ENCODE data around the gene SOX11.

DNA sequence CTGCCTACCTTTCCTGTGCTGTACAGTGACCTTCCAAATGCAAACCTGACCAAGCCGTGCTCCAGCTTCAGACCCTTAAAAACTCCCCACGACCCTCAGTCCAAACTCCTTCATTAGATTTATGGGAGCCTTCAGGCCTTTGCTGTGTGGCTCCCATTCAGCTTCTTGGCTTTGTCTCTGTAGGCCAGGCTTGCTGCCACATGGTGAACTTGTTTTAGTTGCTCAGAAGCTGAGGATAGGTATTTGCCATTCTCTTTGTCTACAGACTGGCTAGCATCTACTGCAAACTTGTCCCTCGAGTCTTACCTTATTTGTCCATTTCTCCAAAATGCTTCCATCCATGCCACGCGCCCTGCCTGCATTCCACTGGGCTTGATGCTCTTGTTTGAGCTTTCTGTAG, 49.1 kb downstream of the SOX11 start:
- TF ChIP-seq POLR2AphosphoS5 (IDR thresholded peaks at IDR 0.05) (no peak), EP300 (IDR thresholded peaks at IDR 0.05) (no peak)
- TF ChIP-seq, protein P1, sequence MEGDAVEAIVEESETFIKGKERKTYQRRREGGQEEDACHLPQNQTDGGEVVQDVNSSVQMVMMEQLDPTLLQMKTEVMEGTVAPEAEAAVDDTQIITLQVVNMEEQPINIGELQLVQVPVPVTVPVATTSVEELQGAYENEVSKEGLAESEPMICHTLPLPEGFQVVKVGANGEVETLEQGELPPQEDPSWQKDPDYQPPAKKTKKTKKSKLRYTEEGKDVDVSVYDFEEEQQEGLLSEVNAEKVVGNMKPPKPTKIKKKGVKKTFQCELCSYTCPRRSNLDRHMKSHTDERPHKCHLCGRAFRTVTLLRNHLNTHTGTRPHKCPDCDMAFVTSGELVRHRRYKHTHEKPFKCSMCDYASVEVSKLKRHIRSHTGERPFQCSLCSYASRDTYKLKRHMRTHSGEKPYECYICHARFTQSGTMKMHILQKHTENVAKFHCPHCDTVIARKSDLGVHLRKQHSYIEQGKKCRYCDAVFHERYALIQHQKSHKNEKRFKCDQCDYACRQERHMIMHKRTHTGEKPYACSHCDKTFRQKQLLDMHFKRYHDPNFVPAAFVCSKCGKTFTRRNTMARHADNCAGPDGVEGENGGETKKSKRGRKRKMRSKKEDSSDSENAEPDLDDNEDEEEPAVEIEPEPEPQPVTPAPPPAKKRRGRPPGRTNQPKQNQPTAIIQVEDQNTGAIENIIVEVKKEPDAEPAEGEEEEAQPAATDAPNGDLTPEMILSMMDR (IDR thresholded peaks at IDR 0.05), result no peak
